HepG2 (cell line): ENCODE results near the gene CST4. TPM values are rescaled to one million over a fixed set of nuclear protein-coding genes. Genes with fewer than 3 reads are reported as not detected.

Source experiments
- ATAC-seq: fragments of 200-7000 bp; cut with Tn5 transposase; 3 replicates; pipeline ENCODE4 v1.9.1; 2020; ENCODE audit warnings: mild to moderate bottlenecking, moderate library complexity
- BruUV-seq: library from RNA; stranded (reverse); fragments of 400-500 nt; replicated peaks from 2 replicates; lab custom pipeline; 2021; lab: Mats Ljungman, UMichigan
- CTCF ChIA-PET: fragments of 300-600 bp; formaldehyde crosslinking; extraction: SDS; loops from one replicate; lab custom pipeline; 2021; ENCODE audit warnings: low total read pairs, inconsistent platforms, low intra/inter-chr PET ratio; lab: Yijun Ruan, JAX
- POLR2A ChIA-PET: fragments of 350-600 bp; sonication (Branson Sonifier 250); formaldehyde crosslinking; loops from one replicate; lab custom pipeline; 2020; ENCODE audit warnings: antibody characterized with exemption, inconsistent platforms; lab: Yijun Ruan, JAX
- DNase-seq: peaks from one replicate; pipeline ENCODE4 v3.0.0-alpha.2; 2015; ENCODE audit warnings: low spot score
- FAIRE-seq: peaks from 3 replicates; lab custom pipeline; 2011; peaks lifted over from hg19 to GRCh38; lab: Jason Lieb, UNC
- H2AFZ ChIP-seq: one replicate; pipeline ENCODE4 v1.6.1; 2011; ENCODE audit warnings: low read length, inconsistent platforms
- H3K27ac ChIP-seq: fragments of 300-600 bp; 3 replicates; pipeline ENCODE4 v1.8.0; 2011; ENCODE audit warnings: mixed run types, mild to moderate bottlenecking, mixed read lengths, low read length, inconsistent platforms; ENCODE audit not compliant: insufficient read depth; ENCODE audit errors: extremely low read length
- H3K27me3 ChIP-seq, 2 experiments: fragments of 200-600 bp in 1 of 2; 2 replicates in 1 of 2; 3 replicates in 1 of 2; pipeline versions ENCODE4 v1.6.0 to v1.8.0; 2011; ENCODE audit warnings: low read length in 2 of 2, mild to moderate bottlenecking in 2 of 2, moderate library complexity in 2 of 2, inconsistent platforms in 1 of 2; ENCODE audit not compliant: insufficient read depth in 2 of 2, control insufficient read depth in 1 of 2
- H3K36me3 ChIP-seq, 2 experiments: fragments of 200-600 bp in 1 of 2; replicated peaks in 1 of 2; 2 replicates in 1 of 2; 3 replicates in 1 of 2; pipeline versions ENCODE4 v1.5.1 to v1.8.0; 2011; ENCODE audit warnings: low read length in 2 of 2, inconsistent platforms in 1 of 2; ENCODE audit not compliant: insufficient read depth in 2 of 2, control insufficient read depth in 1 of 2
- H3K4me1 ChIP-seq: 2 replicates; pipeline ENCODE4 v1.5.1; 2012; ENCODE audit warnings: low read length, inconsistent platforms; ENCODE audit not compliant: insufficient read depth
- H3K4me2 ChIP-seq: 2 replicates; pipeline ENCODE4 v1.6.0; 2011; ENCODE audit warnings: low read depth, low read length, inconsistent platforms
- H3K4me3 ChIP-seq, 3 experiments: fragments of 200-600 bp in 1 of 3; sonication (generic), shearing (Covaris generic) in 1 of 3; replicated peaks in 1 of 3; 2 replicates each; pipeline ENCODE4 v1.5.1; 2011 to 2016; ENCODE audit warnings: low read length in 3 of 3, inconsistent platforms in 2 of 3, low read depth in 2 of 3, mild to moderate bottlenecking in 2 of 3, control low read depth in 1 of 3, mixed read lengths in 1 of 3; ENCODE audit not compliant: insufficient read depth in 1 of 3
- H3K79me2 ChIP-seq: one replicate; pipeline ENCODE4 v1.6.1; 2011; ENCODE audit warnings: low read length, inconsistent platforms; ENCODE audit not compliant: insufficient read depth
- H3K9ac ChIP-seq: 2 replicates; pipeline ENCODE4 v1.6.0; 2011; ENCODE audit warnings: mild to moderate bottlenecking, low read depth, low read length, inconsistent platforms; ENCODE audit not compliant: insufficient read depth
- H3K9me3 ChIP-seq: 2 replicates; pipeline ENCODE4 v1.5.1; 2012; ENCODE audit warnings: mild to moderate bottlenecking, low read length
- H4K20me1 ChIP-seq: 2 replicates; pipeline ENCODE4 v1.6.0; 2011; ENCODE audit warnings: inconsistent platforms, mild to moderate bottlenecking, low read length, moderate library complexity; ENCODE audit not compliant: insufficient read depth
- EHMT2 ChIP-seq: fragments of 200-600 bp; sonication (generic); IDR thresholded peaks from 2 replicates; pipeline ENCODE4 v1.7.0; 2017; ENCODE audit warnings: antibody characterized with exemption, low read depth, low read length, borderline replicate concordance
- KDM2A ChIP-seq: sonication (generic); formaldehyde crosslinking; IDR thresholded peaks from 2 replicates; pipeline ENCODE4 v1.4.0; 2020; ENCODE audit warnings: low read depth, missing genetic modification reagents, borderline replicate concordance
- NFYC ChIP-seq: IDR thresholded peaks from 2 replicates; pipeline ENCODE4 v1.6.1; 2016; ENCODE audit warnings: missing genetic modification reagents, missing compliant biosample characterization
- PAF1 ChIP-seq: IDR thresholded peaks from 2 replicates; pipeline ENCODE4 v1.6.1; 2016; ENCODE audit warnings: missing genetic modification reagents, missing compliant biosample characterization
- SALL2 ChIP-seq: sonication (generic); formaldehyde crosslinking; IDR thresholded peaks from 2 replicates; pipeline ENCODE4 v1.8.1; 2023; ENCODE audit warnings: mild to moderate bottlenecking, missing genetic modification reagents, inconsistent platforms
- SETDB1 ChIP-seq: sonication (generic); formaldehyde crosslinking; IDR thresholded peaks from 2 replicates; pipeline ENCODE4 v1.5.1; 2020; ENCODE audit warnings: missing genetic modification reagents, mild to moderate bottlenecking, borderline replicate concordance
- SPEN ChIP-seq: sonication (generic); formaldehyde crosslinking; IDR thresholded peaks from 2 replicates; pipeline ENCODE4 v1.5.1; 2020; ENCODE audit warnings: low read depth, mild to moderate bottlenecking, missing genetic modification reagents
- TAF1 ChIP-seq: sonication (generic); formaldehyde crosslinking; IDR thresholded peaks from 2 replicates; pipeline ENCODE4 v1.4.0; 2020; ENCODE audit warnings: missing genetic modification reagents
- ZBTB4 ChIP-seq: sonication (generic); formaldehyde crosslinking; IDR thresholded peaks from 2 replicates; pipeline ENCODE4 v1.4.0; 2020; ENCODE audit warnings: missing genetic modification reagents, mild to moderate bottlenecking, borderline replicate concordance
- ZNF282 ChIP-seq: fragments of 450-650 bp; IDR thresholded peaks from 2 replicates; pipeline ENCODE4 v1.6.1; 2018; ENCODE audit not compliant: partially characterized antibody
- ZNF615 ChIP-seq: sonication (generic); formaldehyde crosslinking; IDR thresholded peaks from 2 replicates; pipeline ENCODE4 v1.5.0; 2020; ENCODE audit warnings: mild to moderate bottlenecking, missing genetic modification reagents, borderline replicate concordance
- ZNF776 ChIP-seq: sonication (generic); formaldehyde crosslinking; IDR thresholded peaks from 2 replicates; pipeline ENCODE4 v1.4.0; 2020; ENCODE audit warnings: mild to moderate bottlenecking, missing genetic modification reagents
- WGBS: methylation state at CpG from one replicate; pipeline ENCODE4 v1.1.6; 2017; ENCODE audit warnings: low lambda C conversion rate; 5-methylcytosine and 5-hydroxymethylcytosine counted together
- in situ Hi-C: cut with HindIII; loops from 2 replicates; pipeline ENCODE4 v1.10.0; 2017; ENCODE audit warnings: low pct_unique_long_range_greater_than_20kb; ENCODE audit not compliant: extremely low pct_ligation_motif_present
- intact Hi-C: fragments of 100-400 bp; cut with micrococcal nuclease; formaldehyde crosslinking; loops from one replicate; pipeline ENCODE4 v1.10.0; 2022; ENCODE audit not compliant: unreplicated experiment
- polyA plus RNA-seq, 8 experiments: library from polyadenylated mRNA; depleted of rRNA in 3 of 8; stranded (reverse) in 7 of 8; unstranded in 1 of 8; fragments of >200 nt; fragmentation: Illumina TruSeq in 4 of 8; extraction: Trizol in 4 of 8; gene quantifications; 2 replicates each; pipeline versions ENCODE4 v1.2.1 to v1.2.3, GENCODE V29; 2011 to 2016; ENCODE audit warnings: low read depth in 4 of 8, missing spikeins in 1 of 8, mixed read lengths in 1 of 8; ENCODE audit not compliant: insufficient read depth in 1 of 8
- total RNA-seq, 5 experiments: library from RNA; depleted of rRNA; stranded (reverse); fragments of >200 nt; fragmentation: Illumina TruSeq; extraction: Trizol; gene quantifications; 2 replicates each; pipeline ENCODE4 v1.2.3, GENCODE V29; 2016; ENCODE audit warnings: low read depth in 1 of 5
- TF ChIP-seq, protein P1 (sequence below), 2 experiments: fragments of 450-650 bp in 1 of 2; sonication (generic) in 1 of 2; formaldehyde crosslinking in 1 of 2; IDR thresholded peaks; 2 replicates each; pipeline versions ENCODE4 v1.6.1 to v1.8.0; 2016 to 2022; ENCODE audit warnings: antibody characterized with exemption in 1 of 2, mild to moderate bottlenecking in 1 of 2, missing genetic modification reagents in 1 of 2

The CST4 gene
- total and polyA plus RNA-seq, 2 of the 13 experiments (the other 11 are each of a cell fraction or from before 2014, with no cell fraction given): not detected

- FAIRE-seq (no peak), ATAC-seq (peak; percentile 18; the same call in 2 of the 3 replicates), DNase-seq (no peak)
- Histone ChIP-seq H3K4me2 (no peak overlapping the region), H3K9me3 (no peaks in the 10 kb centered on the region), H3K27me3 (no peaks in the 10 kb centered on the region), H4K20me1 (no peaks in the 10 kb centered on the region), H2AFZ (no peak overlapping the region), H3K27ac (no peak overlapping the region), H3K4me3 (no peak overlapping the region), H3K79me2 (no peaks in the 10 kb centered on the region), H3K4me1 (peaks cover 77% of the 10 kb centered on the region), H3K9ac (no peak overlapping the region), H3K36me3 (no peaks in the 10 kb centered on the region)
- 80% methylated on average over 1 of the region's 2 CpGs for WGBS
- POLR2A ChIA-PET: interaction anchor here (1.2 to 1.9 kb wide), 5 partner anchors 9 to 24 kb away, joined by 3 to 11 read pairs (median 4); partner anchors contain the start of gene CST3
- CTCF ChIA-PET: no interaction called here
- BruUV-seq: no TSS peak
- in situ Hi-C loops (no loop called here), intact Hi-C loops (no loop called here)
- TF ChIP-seq ZNF282 (no peak), ZBTB4 (CRISPR knock-in tag) (no peak), SETDB1 (CRISPR knock-in tag) (no peak), PAF1 (CRISPR knock-in tag) (no peak), NFYC (CRISPR knock-in tag) (no peak), TAF1 (CRISPR knock-in tag) (no peak), ZNF776 (CRISPR knock-in tag) (no peak), ZNF615 (CRISPR knock-in tag) (no peak), SPEN (CRISPR knock-in tag) (peak; percentile 50; the same call in 1 of the 2 replicates), KDM2A (peak; percentile 26; the same call in 1 of the 2 replicates), EHMT2 (no peak), SALL2 (no peak)
- TF ChIP-seq, protein P1, sequence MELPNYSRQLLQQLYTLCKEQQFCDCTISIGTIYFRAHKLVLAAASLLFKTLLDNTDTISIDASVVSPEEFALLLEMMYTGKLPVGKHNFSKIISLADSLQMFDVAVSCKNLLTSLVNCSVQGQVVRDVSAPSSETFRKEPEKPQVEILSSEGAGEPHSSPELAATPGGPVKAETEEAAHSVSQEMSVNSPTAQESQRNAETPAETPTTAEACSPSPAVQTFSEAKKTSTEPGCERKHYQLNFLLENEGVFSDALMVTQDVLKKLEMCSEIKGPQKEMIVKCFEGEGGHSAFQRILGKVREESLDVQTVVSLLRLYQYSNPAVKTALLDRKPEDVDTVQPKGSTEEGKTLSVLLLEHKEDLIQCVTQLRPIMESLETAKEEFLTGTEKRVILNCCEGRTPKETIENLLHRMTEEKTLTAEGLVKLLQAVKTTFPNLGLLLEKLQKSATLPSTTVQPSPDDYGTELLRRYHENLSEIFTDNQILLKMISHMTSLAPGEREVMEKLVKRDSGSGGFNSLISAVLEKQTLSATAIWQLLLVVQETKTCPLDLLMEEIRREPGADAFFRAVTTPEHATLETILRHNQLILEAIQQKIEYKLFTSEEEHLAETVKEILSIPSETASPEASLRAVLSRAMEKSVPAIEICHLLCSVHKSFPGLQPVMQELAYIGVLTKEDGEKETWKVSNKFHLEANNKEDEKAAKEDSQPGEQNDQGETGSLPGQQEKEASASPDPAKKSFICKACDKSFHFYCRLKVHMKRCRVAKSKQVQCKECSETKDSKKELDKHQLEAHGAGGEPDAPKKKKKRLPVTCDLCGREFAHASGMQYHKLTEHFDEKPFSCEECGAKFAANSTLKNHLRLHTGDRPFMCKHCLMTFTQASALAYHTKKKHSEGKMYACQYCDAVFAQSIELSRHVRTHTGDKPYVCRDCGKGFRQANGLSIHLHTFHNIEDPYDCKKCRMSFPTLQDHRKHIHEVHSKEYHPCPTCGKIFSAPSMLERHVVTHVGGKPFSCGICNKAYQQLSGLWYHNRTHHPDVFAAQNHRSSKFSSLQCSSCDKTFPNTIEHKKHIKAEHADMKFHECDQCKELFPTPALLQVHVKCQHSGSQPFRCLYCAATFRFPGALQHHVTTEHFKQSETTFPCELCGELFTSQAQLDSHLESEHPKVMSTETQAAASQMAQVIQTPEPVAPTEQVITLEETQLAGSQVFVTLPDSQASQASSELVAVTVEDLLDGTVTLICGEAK (IDR thresholded peaks at IDR 0.05): no peak
- TF ChIP-seq, protein P1 (CRISPR knock-in tag; IDR thresholded peaks at IDR 0.05): no peak
Observed at GRCh38 chr20:23652926-23653325, 35.9 kb downstream of the CST4 start.
